DOHH2 (cell line): ENCODE measurements around the gene LLGL1.

ENCODE experiments used
- EZH2phosphoT487 ChIP-seq: fragments of 200-600 bp; sonication (generic); IDR thresholded peaks from 2 replicates; pipeline ENCODE4 v1.6.1; 2017; ENCODE audit warnings: borderline replicate concordance, mild to moderate bottlenecking, antibody characterized with exemption, low read length, moderate library complexity, mixed read lengths
- TF ChIP-seq, protein P1 (sequence below): fragments of 200-600 bp; sonication (generic); IDR thresholded peaks from one replicate; pipeline ENCODE4 v1.5.1; 2014; ENCODE audit warnings: antibody characterized with exemption, mild to moderate bottlenecking, low read depth, low read length; ENCODE audit not compliant: poor library complexity, severe bottlenecking

DNA sequence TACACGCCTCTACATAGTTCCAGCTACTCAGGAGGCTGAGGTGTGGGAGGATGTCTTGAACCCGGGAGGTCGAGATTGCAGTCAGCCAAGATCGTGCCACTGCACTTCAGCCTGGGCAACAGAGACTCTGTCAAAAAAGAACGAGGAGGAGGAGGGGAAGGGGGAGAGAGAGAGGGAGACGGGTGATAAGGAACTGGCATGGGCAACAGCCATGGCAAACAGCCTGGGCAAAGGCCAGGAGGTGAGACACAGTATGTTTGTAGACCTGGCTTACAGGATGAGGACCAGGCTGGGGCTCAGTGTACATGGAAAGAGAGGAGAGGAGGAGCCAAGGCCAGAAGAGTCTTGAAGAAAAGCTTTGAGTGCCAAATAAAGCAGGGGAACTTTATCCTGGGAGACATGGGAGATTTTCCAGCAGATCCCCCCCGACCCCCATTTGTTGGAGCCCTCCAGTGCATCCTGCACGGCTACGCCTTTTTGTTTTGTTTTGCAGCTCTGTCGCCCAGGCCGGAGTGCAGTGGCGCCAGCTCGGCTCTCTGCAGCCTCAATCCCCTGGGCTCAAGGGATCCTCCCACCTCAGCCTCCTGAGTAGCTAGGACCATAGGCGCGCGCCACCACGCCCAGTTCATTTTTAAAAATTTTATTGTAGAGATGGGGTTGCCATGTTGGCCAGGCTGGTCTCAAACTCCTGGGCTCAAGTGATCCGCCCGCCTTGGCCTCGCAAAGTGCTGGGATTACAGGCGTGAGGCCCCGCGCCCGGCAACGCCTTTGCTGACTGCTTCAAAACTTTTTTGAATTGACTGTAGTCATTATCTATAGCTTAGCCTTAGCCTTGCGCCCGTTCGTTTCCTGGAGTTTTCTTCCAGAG, 43.1 kb upstream of the LLGL1 start:
- TF ChIP-seq, protein P1, sequence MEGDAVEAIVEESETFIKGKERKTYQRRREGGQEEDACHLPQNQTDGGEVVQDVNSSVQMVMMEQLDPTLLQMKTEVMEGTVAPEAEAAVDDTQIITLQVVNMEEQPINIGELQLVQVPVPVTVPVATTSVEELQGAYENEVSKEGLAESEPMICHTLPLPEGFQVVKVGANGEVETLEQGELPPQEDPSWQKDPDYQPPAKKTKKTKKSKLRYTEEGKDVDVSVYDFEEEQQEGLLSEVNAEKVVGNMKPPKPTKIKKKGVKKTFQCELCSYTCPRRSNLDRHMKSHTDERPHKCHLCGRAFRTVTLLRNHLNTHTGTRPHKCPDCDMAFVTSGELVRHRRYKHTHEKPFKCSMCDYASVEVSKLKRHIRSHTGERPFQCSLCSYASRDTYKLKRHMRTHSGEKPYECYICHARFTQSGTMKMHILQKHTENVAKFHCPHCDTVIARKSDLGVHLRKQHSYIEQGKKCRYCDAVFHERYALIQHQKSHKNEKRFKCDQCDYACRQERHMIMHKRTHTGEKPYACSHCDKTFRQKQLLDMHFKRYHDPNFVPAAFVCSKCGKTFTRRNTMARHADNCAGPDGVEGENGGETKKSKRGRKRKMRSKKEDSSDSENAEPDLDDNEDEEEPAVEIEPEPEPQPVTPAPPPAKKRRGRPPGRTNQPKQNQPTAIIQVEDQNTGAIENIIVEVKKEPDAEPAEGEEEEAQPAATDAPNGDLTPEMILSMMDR: no peak
- no peak for TF ChIP-seq EZH2phosphoT487
